Measurements from ENCODE around the gene GBX1.

GBX1 gene

GRCh38 chr7:151193203-151193978, 25.9 kb upstream of the GBX1 start:
- no peak for DNase-seq (ENCODE audit: low read depth)

DNA sequence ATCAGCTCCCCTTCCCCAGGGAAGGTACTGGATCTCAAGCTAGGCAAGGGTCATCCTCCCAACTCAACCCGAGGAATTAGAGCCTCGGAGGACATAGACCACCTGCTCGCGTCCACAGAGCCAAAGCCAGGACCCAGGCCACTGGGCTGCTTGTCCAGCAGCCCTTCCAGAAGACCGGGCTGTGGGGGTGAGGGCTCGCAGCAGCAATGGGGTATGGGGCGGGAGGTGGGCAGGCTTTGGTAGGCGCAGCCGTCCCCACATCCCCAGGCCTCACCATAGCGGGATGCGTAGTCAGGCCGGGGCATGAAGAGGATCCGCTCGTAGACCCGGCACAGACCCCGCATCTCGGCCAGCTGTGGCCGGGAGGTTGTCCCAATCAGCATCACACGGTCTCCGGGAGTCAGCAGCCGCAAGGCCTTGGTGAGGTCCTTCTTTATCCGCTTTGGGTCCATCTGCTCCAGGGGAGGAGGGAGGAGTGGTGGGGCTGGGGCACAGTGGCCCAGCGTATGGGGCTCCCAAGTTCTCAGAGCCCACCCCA, 24.6 kb upstream of the GBX1 start:
- no peak for DNase-seq (ENCODE audit: low read depth)

GRCh38 chr7:151191544-151191943, 24.1 kb upstream of the GBX1 start:
- DNase-seq (ENCODE audit: low read depth): no peak

- DNase-seq (ENCODE audit: low read depth): no peak
Measured at GRCh38 chr7:151189038-151189437, 21.5 kb upstream of the GBX1 start.

DNA sequence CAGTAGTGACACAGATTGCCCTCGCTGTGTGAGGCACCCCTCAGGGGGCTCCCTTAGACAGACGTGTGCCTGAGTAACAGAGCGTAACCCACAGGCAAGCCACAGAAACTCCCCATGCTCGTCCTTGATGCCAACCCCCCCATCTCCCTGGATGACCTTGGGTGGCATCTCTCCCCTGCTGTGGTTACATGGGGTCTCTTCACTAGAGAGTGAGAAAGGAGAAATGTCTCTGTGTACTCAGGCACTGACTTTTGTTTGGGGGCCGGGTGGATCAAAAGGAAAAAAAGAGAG, 20.7 kb upstream of the GBX1 start:
- DNase-seq (ENCODE audit: low read depth): no peak

GRCh38 chr7:151187409-151188251, 20.1 kb upstream of the GBX1 start:
- no peak for DNase-seq (ENCODE audit: low read depth)

DNA sequence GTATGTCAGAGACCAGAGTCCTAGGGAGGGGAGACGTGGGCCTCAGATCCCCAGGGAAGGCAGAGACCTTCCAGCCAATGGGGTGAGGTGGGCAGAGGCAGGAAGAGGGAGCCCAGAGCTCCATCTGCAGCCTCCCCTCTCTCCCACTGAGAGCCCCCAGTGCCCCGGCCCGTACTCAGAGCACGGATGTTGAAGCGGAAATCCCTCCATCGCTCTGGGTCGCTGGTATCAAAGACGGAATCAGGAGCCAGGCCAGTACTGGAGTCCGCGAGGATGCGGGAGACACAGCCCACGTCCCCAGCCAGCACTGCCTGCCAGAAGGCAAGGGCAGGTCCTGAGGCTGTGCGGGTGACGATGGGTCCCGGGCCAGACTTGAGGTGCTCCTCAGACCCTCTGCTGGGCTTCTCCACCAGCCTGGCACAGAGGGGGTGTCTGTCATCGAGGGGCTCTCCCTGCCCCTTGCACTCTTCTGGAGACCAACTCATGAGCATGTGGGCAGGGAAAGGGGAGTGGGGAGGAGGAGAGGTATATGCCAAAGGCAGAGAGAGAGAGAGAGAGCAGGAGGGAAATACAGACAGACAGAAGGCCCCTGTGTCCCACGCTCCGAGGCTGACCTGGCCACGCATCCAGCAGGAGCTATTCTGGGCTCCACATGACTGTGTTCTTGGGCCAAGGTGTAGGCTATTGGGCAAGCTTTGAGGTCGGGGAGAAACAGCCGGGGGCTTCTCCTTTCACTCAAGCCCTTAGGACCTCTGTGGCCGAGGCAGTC, 19.3 kb upstream of the GBX1 start, which contains the start of gene ASB10:
Gene ASB10, minus strand, starts transcription at position 611 of the 769 bp plus-strand sequence. Its CDS starts 120 bp downstream, at position 491.
- no peak for DNase-seq (ENCODE audit: low read depth)

DNA sequence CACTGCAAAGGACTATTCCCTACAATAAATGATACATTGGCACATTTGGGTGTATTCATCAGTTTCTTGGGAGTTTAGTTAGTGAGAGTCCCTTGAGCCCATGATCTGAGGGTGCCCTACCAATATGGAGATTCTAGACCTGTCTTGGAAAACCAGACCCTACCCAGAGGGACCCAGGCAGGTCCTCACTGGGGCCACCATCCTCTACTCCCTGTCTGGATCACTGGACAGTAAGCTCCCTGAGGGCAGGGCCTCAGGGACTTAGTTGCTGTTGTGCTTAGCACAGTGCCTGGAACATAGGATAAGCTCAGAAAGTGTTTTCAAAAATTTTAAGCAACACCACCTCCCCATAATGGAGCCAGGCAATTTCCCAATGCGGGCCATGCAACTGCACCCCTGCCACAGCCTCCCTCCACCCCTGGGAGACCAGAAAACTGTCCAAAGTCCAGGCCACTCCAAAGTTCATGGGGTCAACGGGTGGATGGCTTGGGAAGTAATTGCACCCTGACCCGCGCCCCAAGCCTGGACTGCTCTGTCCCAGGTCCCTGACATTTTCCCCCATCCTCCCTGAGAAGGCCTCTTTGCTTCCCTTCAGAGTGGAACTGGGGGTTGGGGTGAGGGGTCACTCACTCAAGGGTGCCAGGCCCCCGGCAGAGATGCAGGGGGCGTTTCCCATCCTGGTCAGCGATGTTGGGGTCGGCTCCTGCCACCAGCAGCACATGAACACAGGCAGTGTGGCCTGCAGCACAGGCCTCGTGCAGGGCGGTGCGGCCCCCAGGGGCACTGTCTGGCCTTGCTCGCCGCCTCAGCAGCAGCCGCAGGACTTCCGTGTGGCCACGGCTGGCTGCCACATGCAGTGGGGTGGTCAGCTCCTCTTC, 18.5 kb upstream of the GBX1 start:
- no peak for DNase-seq (ENCODE audit: low read depth)

- DNase-seq (ENCODE audit: low read depth): no peak
Measured at GRCh38 chr7:151181011-151181431, 13.5 kb upstream of the GBX1 start.

GRCh38 chr7:151179946-151180345, 12.5 kb upstream of the GBX1 start:
- DNase-seq (ENCODE audit: low read depth): no peak

- no peak for DNase-seq (ENCODE audit: low read depth)
Measured at GRCh38 chr7:151179287-151179860, 11.9 kb upstream of the GBX1 start.

DNA sequence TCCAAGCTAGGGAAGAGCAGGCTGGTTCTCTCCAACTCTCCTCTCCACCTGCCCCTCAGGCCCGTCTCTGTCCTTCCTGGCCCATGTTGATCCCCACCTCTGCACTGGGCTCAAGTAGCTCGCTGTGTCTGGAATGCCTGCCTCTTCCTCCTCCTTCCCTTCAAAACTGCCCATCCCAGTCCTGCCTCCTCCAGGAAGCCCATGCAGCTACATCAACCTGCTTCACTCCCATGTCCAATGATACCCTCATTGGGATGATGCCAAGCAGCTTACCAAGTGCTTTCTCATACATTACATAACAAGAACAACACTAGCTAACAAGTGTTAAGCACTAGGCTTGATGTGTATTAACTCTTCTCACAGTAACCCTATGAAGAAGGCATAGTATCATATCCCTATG, 11.3 kb upstream of the GBX1 start:
- DNase-seq (ENCODE audit: low read depth): no peak

DNA sequence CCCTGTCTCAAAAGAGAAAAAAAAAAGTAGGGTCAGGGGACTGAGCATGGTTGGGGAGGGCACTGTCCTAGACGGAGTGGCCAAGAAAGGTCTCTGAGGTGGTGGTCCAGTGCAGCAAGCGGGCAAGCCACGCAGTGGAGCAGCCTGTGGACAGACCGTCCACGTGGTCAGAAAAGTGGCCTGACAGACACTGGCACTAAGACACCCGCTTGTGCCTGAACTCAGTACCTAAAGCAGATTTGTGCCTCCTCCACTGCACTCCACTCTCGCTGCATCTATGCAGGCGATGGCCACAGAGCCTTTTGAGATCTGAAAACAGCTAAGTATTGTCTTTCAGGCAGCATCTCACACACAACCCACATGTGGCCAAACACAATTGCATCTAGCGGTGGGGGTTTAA, 10.7 kb upstream of the GBX1 start:
- no peak for DNase-seq (ENCODE audit: low read depth)

- no peak for DNase-seq (ENCODE audit: low read depth)
Measured at GRCh38 chr7:151177310-151177709, 9.8 kb upstream of the GBX1 start.

GRCh38 chr7:151176401-151176800, 8.9 kb upstream of the GBX1 start:
- no peak for DNase-seq (ENCODE audit: low read depth)

DNA sequence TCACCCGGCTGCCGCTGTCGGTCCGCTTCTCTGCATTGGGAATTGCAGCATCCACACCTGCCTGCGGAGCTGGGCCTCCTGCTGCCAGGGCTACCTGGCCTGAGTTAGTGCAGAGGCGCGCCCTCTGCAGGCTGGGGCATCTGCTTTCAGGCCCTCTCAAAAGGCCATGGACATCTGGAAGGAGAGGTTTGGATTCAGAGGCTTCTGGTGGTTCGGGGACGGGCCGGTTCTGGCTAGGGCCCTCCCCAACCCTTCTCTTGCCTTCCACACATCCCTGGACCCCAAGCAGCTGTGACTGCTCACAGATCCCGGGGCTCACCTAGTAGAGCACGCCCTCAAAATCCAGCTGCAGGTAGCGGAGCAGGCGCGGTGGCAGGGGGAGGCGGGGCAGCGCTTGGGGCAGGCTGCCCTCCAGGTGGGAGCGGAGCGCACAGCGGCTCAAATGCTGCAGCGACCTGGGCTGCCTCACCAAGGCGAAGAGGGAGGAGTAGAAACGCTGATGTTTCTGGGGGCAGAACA, 8.4 kb upstream of the GBX1 start:
- no peak for DNase-seq (ENCODE audit: low read depth)

DNA sequence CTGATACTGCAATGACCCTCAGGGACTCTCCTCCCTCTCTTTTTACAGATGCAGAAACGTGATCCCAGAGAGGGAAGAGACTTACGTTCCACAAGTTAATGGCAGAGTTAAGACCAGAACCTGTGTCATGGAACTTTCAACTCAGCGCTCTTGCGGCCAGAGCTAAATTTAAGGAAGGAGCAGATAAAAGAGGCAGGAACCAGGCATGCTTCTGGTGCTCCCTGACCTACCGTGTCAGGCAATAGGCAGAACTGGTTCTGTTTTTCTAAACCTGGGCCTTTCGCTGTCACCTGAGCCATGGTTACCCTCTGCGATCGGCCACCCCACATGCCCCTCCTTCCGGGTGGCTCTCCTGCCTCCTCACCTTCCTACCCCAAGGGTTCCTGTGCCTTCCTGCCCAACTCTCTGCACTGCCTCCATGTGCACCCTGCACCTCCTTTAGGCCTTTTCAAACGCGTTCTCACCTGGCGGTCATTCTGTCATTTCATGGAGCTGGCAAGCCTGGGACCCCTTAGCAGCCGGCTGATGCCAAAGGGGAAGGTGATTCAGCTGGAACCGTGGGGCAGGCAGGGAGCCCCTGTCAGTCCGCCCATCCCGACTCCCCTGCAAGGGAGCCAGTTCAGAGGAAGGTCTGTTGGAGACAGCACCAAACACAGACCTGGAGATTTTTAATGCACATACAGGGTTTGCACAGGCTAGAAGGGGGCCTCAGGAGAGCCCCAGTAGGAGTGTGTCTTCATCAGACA, 7.7 kb upstream of the GBX1 start:
- no peak for DNase-seq (ENCODE audit: low read depth)

DNA sequence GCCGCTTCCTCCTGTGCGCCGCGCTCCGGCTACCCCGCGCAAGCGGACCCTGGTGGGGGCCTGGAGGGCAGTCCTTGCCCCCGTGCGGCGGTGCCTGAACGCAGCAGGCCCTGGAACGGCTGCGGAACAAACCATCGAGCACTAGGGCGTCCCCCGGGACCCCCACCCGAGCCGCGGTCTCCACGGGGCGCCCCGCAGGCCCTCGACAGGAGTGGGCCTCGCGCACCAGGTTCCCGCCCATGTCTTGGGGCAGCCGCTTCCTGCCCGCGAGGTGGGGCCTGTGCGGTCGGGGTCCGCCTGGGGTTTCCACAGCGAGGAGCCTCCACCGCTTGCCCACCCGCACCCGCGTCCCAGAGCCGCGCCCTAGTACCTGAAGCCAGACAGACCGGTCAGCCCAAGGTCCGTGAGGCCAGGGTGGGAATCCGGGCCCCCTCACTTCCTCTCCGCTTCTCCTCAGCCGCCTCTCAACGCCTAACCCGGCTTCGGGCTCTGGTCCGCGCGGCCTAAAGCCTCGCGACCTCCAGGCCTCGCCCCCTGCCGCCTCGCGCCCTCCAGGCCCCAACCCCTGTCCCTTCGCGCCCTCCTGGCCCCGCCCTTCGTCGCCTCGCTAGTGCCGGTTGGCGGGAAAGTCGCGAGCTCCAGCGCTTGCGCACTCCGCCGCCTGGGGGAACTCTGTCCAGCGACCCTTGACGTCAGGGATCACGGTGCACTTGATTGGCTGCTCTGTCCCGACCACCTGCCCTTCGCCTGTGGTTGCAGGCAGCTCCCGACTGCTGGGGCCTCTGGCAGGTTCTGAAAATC, 7.0 kb upstream of the GBX1 start:
- no peak for DNase-seq (ENCODE audit: low read depth)
